OCI-LY7 (cell line): ENCODE measurements around the gene HCAR1.

Source experiments
- EZH2phosphoT487 ChIP-seq: fragments of 200-600 bp; sonication (generic); IDR thresholded peaks from 2 replicates; pipeline ENCODE4 v1.6.1; 2018; ENCODE audit warnings: low read depth, borderline replicate concordance, mild to moderate bottlenecking, mixed run types, antibody characterized with exemption, low read length, moderate library complexity, mixed read lengths
- TF ChIP-seq, protein P1 (sequence below): fragments of 200-600 bp; sonication (generic); conservative IDR thresholded peaks from 2 replicates; pipeline ENCODE4 v1.5.1; 2014; ENCODE audit warnings: mild to moderate bottlenecking, antibody characterized with exemption, low read length, moderate library complexity, mixed read lengths

GRCh38 chr12:122738571-122738970 lies 7.9 kb upstream of the HCAR1 start:
- no peak for TF ChIP-seq EZH2phosphoT487
- TF ChIP-seq, protein P1, sequence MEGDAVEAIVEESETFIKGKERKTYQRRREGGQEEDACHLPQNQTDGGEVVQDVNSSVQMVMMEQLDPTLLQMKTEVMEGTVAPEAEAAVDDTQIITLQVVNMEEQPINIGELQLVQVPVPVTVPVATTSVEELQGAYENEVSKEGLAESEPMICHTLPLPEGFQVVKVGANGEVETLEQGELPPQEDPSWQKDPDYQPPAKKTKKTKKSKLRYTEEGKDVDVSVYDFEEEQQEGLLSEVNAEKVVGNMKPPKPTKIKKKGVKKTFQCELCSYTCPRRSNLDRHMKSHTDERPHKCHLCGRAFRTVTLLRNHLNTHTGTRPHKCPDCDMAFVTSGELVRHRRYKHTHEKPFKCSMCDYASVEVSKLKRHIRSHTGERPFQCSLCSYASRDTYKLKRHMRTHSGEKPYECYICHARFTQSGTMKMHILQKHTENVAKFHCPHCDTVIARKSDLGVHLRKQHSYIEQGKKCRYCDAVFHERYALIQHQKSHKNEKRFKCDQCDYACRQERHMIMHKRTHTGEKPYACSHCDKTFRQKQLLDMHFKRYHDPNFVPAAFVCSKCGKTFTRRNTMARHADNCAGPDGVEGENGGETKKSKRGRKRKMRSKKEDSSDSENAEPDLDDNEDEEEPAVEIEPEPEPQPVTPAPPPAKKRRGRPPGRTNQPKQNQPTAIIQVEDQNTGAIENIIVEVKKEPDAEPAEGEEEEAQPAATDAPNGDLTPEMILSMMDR = no peak
